SK-N-SH (cell line): ENCODE measurements around the gene NFIA. TPM values are rescaled to one million over a fixed set of nuclear protein-coding genes. Genes with fewer than 3 reads are reported as not detected.

Experiments used
- CTCF ChIA-PET: fragments of 300-600, 350-600 bp; formaldehyde crosslinking; extraction: SDS; loops from one replicate; lab custom pipeline; 2021; lab: Yijun Ruan, JAX
- POLR2A ChIA-PET: fragments of 350-600 bp; sonication (Branson Sonifier 250); formaldehyde crosslinking; extraction: SDS; loops from one replicate; lab custom pipeline; 2020; ENCODE audit warnings: antibody characterized with exemption, inconsistent platforms; lab: Yijun Ruan, JAX
- DNase-seq: peaks from one replicate; pipeline ENCODE4 v3.0.0; 2012
- H2AFZ ChIP-seq: fragments of 200-600 bp; sonication (generic); 2 replicates; pipeline ENCODE4 v1.8.1; 2016; ENCODE audit warnings: antibody characterized with exemption, mild to moderate bottlenecking, low read depth
- H3F3A ChIP-seq: fragments of 200-600 bp; sonication (generic); replicated peaks from 2 replicates; pipeline ENCODE3; 2016; ENCODE audit warnings: antibody characterized with exemption, mild to moderate bottlenecking; ENCODE audit not compliant: insufficient read depth
- H3K27ac ChIP-seq, 2 experiments: fragments of 200-500 bp in 1 of 2; fragments of 200-600 bp in 1 of 2; sonication (Bioruptor generic) in 1 of 2; sonication (generic), shearing (Covaris generic) in 1 of 2; 2 replicates each; pipeline versions ENCODE4 v1.5.1 to v1.6.1; 2014 to 2016; ENCODE audit warnings: low read depth in 2 of 2, inconsistent platforms in 1 of 2, low read length in 1 of 2, mild to moderate bottlenecking in 1 of 2, mixed read lengths in 1 of 2
- H3K27me3 ChIP-seq: fragments of 200-600 bp; sonication (generic), shearing (Covaris generic); 2 replicates; pipeline ENCODE4 v1.6.1; 2016; ENCODE audit warnings: mixed run types; ENCODE audit not compliant: insufficient read depth
- H3K36me3 ChIP-seq, 2 experiments: fragments of 200-500 bp in 1 of 2; fragments of 200-600 bp in 1 of 2; sonication (Bioruptor generic) in 1 of 2; sonication (generic) in 1 of 2; replicated peaks in 1 of 2; 2 replicates each; pipeline versions ENCODE3 to v1.5.1; 2014 to 2016; ENCODE audit warnings: low read length in 1 of 2, mild to moderate bottlenecking in 1 of 2; ENCODE audit not compliant: insufficient read depth in 2 of 2, control insufficient read depth in 1 of 2
- H3K4me1 ChIP-seq, 2 experiments: fragments of 200-500 bp in 1 of 2; fragments of 200-600 bp in 1 of 2; sonication (Bioruptor generic) in 1 of 2; sonication (generic), shearing (Covaris generic) in 1 of 2; 2 replicates each; pipeline versions ENCODE4 v1.5.1 to v1.6.1; 2014 to 2016; ENCODE audit warnings: low read depth in 1 of 2, low read length in 1 of 2, mixed run types in 1 of 2; ENCODE audit not compliant: insufficient read depth in 2 of 2, control insufficient read depth in 1 of 2
- H3K4me2 ChIP-seq: fragments of 200-600 bp; sonication (generic), shearing (Covaris generic); 2 replicates; pipeline ENCODE4 v1.6.1; 2017; ENCODE audit warnings: mixed run types
- H3K4me3 ChIP-seq, 2 experiments: fragments of 200-500 bp in 1 of 2; fragments of 200-600 bp in 1 of 2; sonication (Bioruptor generic) in 1 of 2; sonication (generic), shearing (Covaris generic) in 1 of 2; 2 replicates each; pipeline versions ENCODE4 v1.5.1 to v1.8.1; 2014 to 2016; ENCODE audit warnings: low read depth in 2 of 2, inconsistent platforms in 1 of 2, low read length in 1 of 2, mild to moderate bottlenecking in 1 of 2, mixed read lengths in 1 of 2, moderate library complexity in 1 of 2
- H3K79me2 ChIP-seq: fragments of 200-600 bp; sonication (generic); 2 replicates; pipeline ENCODE4 v1.8.1; 2017; ENCODE audit warnings: mild to moderate bottlenecking; ENCODE audit not compliant: insufficient read depth
- H3K9ac ChIP-seq: fragments of 200-600 bp; sonication (generic); 2 replicates; pipeline ENCODE4 v1.6.1; 2017; ENCODE audit warnings: mixed run types
- H3K9me2 ChIP-seq: fragments of 200-600 bp; sonication (generic); 2 replicates; pipeline ENCODE4 v1.6.1; 2017; ENCODE audit warnings: mixed run types
- H3K9me3 ChIP-seq: fragments of 200-600 bp; sonication (generic); 2 replicates; pipeline ENCODE4 v1.6.1; 2017; ENCODE audit warnings: mixed run types, mild to moderate bottlenecking, moderate library complexity
- H4K20me1 ChIP-seq: fragments of 200-600 bp; sonication (generic); 2 replicates; pipeline ENCODE4 v1.6.1; 2017; ENCODE audit warnings: mild to moderate bottlenecking, mixed run types; ENCODE audit not compliant: insufficient read depth
- EP300 ChIP-seq, 2 experiments: IDR thresholded peaks; 2 replicates each; pipeline versions ENCODE4 v1.4.0 to v1.6.1; 2012; ENCODE audit warnings: borderline replicate concordance in 1 of 2, low read depth in 1 of 2, low read length in 1 of 2
- EZH2phosphoT487 ChIP-seq: fragments of 200-600 bp; sonication (generic); IDR thresholded peaks from 2 replicates; pipeline ENCODE4 v1.6.1; 2017; ENCODE audit warnings: low read depth, mixed run types, mild to moderate bottlenecking, antibody characterized with exemption, moderate library complexity, borderline replicate concordance
- GABPA ChIP-seq: IDR thresholded peaks from 2 replicates; pipeline ENCODE4 v1.4.0; 2012; ENCODE audit warnings: low read depth, mild to moderate bottlenecking
- JUND ChIP-seq: IDR thresholded peaks from 2 replicates; pipeline ENCODE4 v1.4.0; 2012
- MXI1 ChIP-seq: IDR thresholded peaks from 2 replicates; pipeline ENCODE4 v1.6.1; 2012; ENCODE audit warnings: mild to moderate bottlenecking, low read depth, low read length, improper control_type of control experiment
- PBX3 ChIP-seq: IDR thresholded peaks from 2 replicates; pipeline ENCODE4; 2012
- RAD21 ChIP-seq: IDR thresholded peaks from 2 replicates; pipeline ENCODE4 v1.6.1; 2012; ENCODE audit warnings: mild to moderate bottlenecking, low read length
- RCOR1 ChIP-seq: fragments of 150-350 bp; IDR thresholded peaks from 2 replicates; pipeline ENCODE4 v1.6.1; 2017; ENCODE audit warnings: antibody characterized with exemption, low read length
- RXRA ChIP-seq: IDR thresholded peaks from 2 replicates; pipeline ENCODE4 v1.4.0; 2012; ENCODE audit warnings: low read depth, mild to moderate bottlenecking, borderline replicate concordance
- SIN3A ChIP-seq: IDR thresholded peaks from 2 replicates; pipeline ENCODE4 v1.6.1; 2012; ENCODE audit warnings: low read depth, mild to moderate bottlenecking, low read length, moderate library complexity, borderline replicate concordance
- TAF1 ChIP-seq: IDR thresholded peaks from 2 replicates; pipeline ENCODE4 v1.6.1; 2012; ENCODE audit warnings: low read depth, mild to moderate bottlenecking, low read length, moderate library complexity, borderline replicate concordance
- TCF12 ChIP-seq: IDR thresholded peaks from 2 replicates; pipeline ENCODE4 v1.4.0; 2012
- TEAD4 ChIP-seq: IDR thresholded peaks from 2 replicates; pipeline ENCODE4 v1.4.0; 2012; ENCODE audit warnings: mild to moderate bottlenecking, borderline replicate concordance; ENCODE audit not compliant: insufficient read depth
- USF1 ChIP-seq: IDR thresholded peaks from 2 replicates; pipeline ENCODE4 v1.4.0; 2012; ENCODE audit warnings: low read depth, borderline replicate concordance
- YY1 ChIP-seq: IDR thresholded peaks from 2 replicates; pipeline ENCODE4 v1.4.0; 2012; ENCODE audit warnings: low read depth, mild to moderate bottlenecking
- WGBS: methylation state at CpG from one replicate; pipeline ENCODE4 v1.1.6; 2017; ENCODE audit warnings: low lambda C conversion rate; 5-methylcytosine and 5-hydroxymethylcytosine counted together
- polyA plus RNA-seq, 3 experiments: library from polyadenylated mRNA; depleted of rRNA; stranded (reverse); fragments of >200 nt; gene quantifications; 2 replicates each; pipeline ENCODE4 v1.2.3, GENCODE V29; 2012
- TF ChIP-seq, protein P1 (sequence below): IDR thresholded peaks from 2 replicates; pipeline ENCODE4 v1.6.1; 2012; ENCODE audit warnings: mild to moderate bottlenecking, low read depth, low read length, moderate library complexity

NFIA gene
- polyA plus RNA-seq, 1 of the 3 experiments (the other 2 are of a cell fraction), result 3.3 TPM

- Histone ChIP-seq H4K20me1 (no peaks in the 10 kb centered on the region), H3K9me2 (no peaks in the 10 kb centered on the region), H3F3A (peaks cover 17% of the 10 kb centered on the region), H3K27ac (no peak overlapping the region), H3K4me2 (no peak overlapping the region), H3K79me2 (no peaks in the 10 kb centered on the region; the same call in 1 of the 2 replicates), H3K36me3 (no peaks in the 10 kb centered on the region), H2AFZ (no peak overlapping the region), H3K9me3 (no peaks in the 10 kb centered on the region), H3K4me1 (peaks cover 14 to 20% of the 10 kb centered on the region in 2 experiments; a peak in 3 of 4 replicates), H3K9ac (no peak overlapping the region), H3K27me3 (no peaks in the 10 kb centered on the region), H3K4me3 (no peak overlapping the region)
- POLR2A ChIA-PET, result no interaction called here
- no peak for DNase-seq
- CTCF ChIA-PET, result no interaction called here
- 100% methylated on average over 4 of the region's 4 CpGs for WGBS
- TF ChIP-seq TEAD4, result no peak
- no peak for TF ChIP-seq TAF1
- no peak for TF ChIP-seq RCOR1
- TF ChIP-seq JUND, result no peak
- no peak for TF ChIP-seq TCF12
- no peak for TF ChIP-seq YY1
- no peak for TF ChIP-seq RAD21
- no peak for TF ChIP-seq MXI1
- no peak for TF ChIP-seq EP300 (IDR thresholded peaks at IDR 0.05; ENCODE audit: borderline replicate concordance in 1 of 2, low read depth in 1 of 2, low read length in 1 of 2)
- no peak for TF ChIP-seq SIN3A
- no peak for TF ChIP-seq RXRA
- TF ChIP-seq PBX3, result no peak
Measured at GRCh38 chr1:61133335-61134019, 51.1 kb downstream of the NFIA start.

DNA sequence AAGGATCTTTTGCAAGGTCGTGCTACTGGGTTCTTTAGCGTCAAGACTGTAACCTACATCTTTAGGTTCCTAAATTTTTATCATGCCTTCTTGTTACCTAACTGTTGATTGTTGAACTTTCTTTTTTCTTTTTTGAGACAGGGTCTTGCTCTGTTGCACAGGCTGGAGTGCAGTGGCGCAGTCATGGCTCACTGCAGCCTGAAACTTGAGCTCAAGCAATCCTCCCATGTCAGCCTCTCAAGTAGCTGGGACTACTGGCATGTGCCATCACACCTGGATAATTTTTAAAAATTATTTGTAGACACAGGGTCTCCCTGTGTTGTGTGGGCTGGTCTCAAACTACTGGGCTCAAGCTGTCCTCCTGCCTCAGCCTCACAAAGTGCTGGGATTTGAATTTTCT lies 52.9 kb downstream of the NFIA start:
- WGBS, result 100% methylated on average over 3 of the region's 3 CpGs
- Histone ChIP-seq H3F3A (peaks cover 34% of the 10 kb centered on the region), H2AFZ (no peak overlapping the region), H3K9ac (no peak overlapping the region), H3K9me2 (no peaks in the 10 kb centered on the region), H3K27me3 (no peaks in the 10 kb centered on the region), H3K4me3 (no peak overlapping the region), H3K79me2 (no peaks in the 10 kb centered on the region; the same call in 1 of the 2 replicates), H3K36me3 (no peaks in the 10 kb centered on the region), H3K4me2 (no peak overlapping the region), H4K20me1 (no peaks in the 10 kb centered on the region), H3K4me1 (peaks cover 24 to 31% of the 10 kb centered on the region in 2 experiments; a peak in 3 of 4 replicates), H3K27ac (no peak overlapping the region), H3K9me3 (no peaks in the 10 kb centered on the region)
- TF ChIP-seq, protein P1, sequence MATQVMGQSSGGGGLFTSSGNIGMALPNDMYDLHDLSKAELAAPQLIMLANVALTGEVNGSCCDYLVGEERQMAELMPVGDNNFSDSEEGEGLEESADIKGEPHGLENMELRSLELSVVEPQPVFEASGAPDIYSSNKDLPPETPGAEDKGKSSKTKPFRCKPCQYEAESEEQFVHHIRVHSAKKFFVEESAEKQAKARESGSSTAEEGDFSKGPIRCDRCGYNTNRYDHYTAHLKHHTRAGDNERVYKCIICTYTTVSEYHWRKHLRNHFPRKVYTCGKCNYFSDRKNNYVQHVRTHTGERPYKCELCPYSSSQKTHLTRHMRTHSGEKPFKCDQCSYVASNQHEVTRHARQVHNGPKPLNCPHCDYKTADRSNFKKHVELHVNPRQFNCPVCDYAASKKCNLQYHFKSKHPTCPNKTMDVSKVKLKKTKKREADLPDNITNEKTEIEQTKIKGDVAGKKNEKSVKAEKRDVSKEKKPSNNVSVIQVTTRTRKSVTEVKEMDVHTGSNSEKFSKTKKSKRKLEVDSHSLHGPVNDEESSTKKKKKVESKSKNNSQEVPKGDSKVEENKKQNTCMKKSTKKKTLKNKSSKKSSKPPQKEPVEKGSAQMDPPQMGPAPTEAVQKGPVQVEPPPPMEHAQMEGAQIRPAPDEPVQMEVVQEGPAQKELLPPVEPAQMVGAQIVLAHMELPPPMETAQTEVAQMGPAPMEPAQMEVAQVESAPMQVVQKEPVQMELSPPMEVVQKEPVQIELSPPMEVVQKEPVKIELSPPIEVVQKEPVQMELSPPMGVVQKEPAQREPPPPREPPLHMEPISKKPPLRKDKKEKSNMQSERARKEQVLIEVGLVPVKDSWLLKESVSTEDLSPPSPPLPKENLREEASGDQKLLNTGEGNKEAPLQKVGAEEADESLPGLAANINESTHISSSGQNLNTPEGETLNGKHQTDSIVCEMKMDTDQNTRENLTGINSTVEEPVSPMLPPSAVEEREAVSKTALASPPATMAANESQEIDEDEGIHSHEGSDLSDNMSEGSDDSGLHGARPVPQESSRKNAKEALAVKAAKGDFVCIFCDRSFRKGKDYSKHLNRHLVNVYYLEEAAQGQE, result no peak
- no peak for TF ChIP-seq JUND
- no peak for TF ChIP-seq RXRA
- TF ChIP-seq PBX3, result no peak
- TF ChIP-seq USF1, result no peak
- TF ChIP-seq EP300 (IDR thresholded peaks at IDR 0.05; ENCODE audit: borderline replicate concordance in 1 of 2, low read depth in 1 of 2, low read length in 1 of 2), result no peak
- no peak for TF ChIP-seq GABPA
- no peak for TF ChIP-seq EZH2phosphoT487
- no peak for DNase-seq
- POLR2A ChIA-PET, result no interaction called here
- CTCF ChIA-PET, result interaction anchor here (0.6 kb wide), 1 partner anchor 208 kb away, joined by 3 read pairs; no protein-coding TSS in a partner anchor
